ENCODE measurements around the gene UVRAG. TPM values are rescaled to one million over a fixed set of nuclear protein-coding genes. Genes with fewer than 3 reads are reported as not detected.
"Not testable (repeated sequence)": the region's sequence is repeated elsewhere in the genome, so short reads cannot be mapped to it uniquely, and the experiment has no call there.

Gene UVRAG
- total RNA-seq, 1 donor from 2014 or later = 20.2 TPM

DNA sequence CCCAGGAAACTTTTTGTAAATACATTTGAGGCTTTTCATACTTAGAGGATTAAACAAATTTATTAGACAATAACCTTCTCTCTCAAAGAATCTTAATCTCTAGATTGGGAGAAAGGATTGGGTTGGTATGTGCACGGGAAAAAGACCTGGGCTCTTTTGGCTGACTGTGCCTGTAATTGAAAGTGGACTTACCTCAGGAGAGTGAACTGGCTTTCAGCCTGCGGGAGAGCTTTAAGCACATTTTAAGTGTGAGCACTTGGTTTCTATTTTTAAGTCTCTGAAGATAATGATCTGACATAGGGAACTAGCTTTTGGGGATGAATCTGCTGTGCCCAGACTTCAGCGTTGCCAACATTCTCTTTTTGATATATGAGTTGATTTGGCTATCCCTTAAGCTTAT lies 35.8 kb downstream of the UVRAG start:
- H3K27me3 Mint-ChIP-seq (ENCODE audit: unreplicated experiment) = no peaks in the 10 kb centered on the region
- peaks cover 14% of the 10 kb centered on the region for H3K36me3 Mint-ChIP-seq (ENCODE audit: unreplicated experiment)
- peaks cover 3% of the 10 kb centered on the region for H3K4me1 Mint-ChIP-seq (ENCODE audit: unreplicated experiment)
- H3K27ac Mint-ChIP-seq (ENCODE audit: unreplicated experiment) = no peak overlapping the region
- no peak overlapping the region for H3K4me3 Mint-ChIP-seq (ENCODE audit: unreplicated experiment)
- no peak for TF ChIP-seq CTCF (IDR thresholded peaks at IDR 0.05)
- no peaks in the 10 kb centered on the region for H3K9me3 Mint-ChIP-seq (ENCODE audit: unreplicated experiment)
- no peak for DNase-seq (ENCODE audit: extremely low spot score, unreplicated experiment)

GRCh38 chr11:75851203-75851602 lies 36.2 kb downstream of the UVRAG start:
- peaks cover 12% of the 10 kb centered on the region for H3K36me3 Mint-ChIP-seq (ENCODE audit: unreplicated experiment)
- H3K4me3 Mint-ChIP-seq (ENCODE audit: unreplicated experiment) = no peak overlapping the region
- no peaks in the 10 kb centered on the region for H3K27me3 Mint-ChIP-seq (ENCODE audit: unreplicated experiment)
- H3K27ac Mint-ChIP-seq (ENCODE audit: unreplicated experiment) = no peak overlapping the region
- H3K9me3 Mint-ChIP-seq (ENCODE audit: unreplicated experiment) = no peaks in the 10 kb centered on the region
- DNase-seq (ENCODE audit: extremely low spot score, unreplicated experiment) = no peak
- peaks cover 3% of the 10 kb centered on the region for H3K4me1 Mint-ChIP-seq (ENCODE audit: unreplicated experiment)
- TF ChIP-seq CTCF (IDR thresholded peaks at IDR 0.05) = no peak

DNA sequence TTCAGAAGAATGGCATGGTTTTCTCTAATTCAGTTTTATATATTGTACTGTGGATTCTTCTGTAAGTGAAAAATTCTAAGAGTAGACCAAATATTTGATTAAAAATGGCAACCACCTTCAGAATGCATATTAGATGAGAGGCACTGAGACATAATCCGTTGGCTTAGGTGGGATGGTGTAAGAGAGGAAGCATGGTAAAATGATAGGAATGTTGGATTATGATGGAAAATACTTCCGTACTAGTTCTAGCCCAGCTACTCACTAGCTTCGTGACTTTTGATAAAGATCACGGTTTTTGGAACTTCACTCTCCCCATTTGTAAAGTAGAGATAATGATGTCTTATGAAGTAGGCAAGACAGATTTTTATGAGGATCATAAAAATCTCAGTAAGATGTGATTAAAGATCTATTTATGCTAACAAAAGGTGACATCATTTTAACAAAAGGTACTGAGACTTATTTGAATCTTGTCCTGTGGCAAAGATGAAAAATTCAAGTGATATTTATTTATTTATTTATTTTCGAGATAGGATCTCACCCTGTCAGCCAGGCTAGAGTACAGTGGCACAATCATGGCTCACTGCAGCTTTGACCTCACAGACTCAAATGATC lies 37.5 kb downstream of the UVRAG start:
- no peak for DNase-seq (ENCODE audit: extremely low spot score, unreplicated experiment)
- no peak overlapping the region for H3K4me3 Mint-ChIP-seq (ENCODE audit: unreplicated experiment)
- TF ChIP-seq CTCF (IDR thresholded peaks at IDR 0.05) = no peak
- H3K27me3 Mint-ChIP-seq (ENCODE audit: unreplicated experiment) = no peaks in the 10 kb centered on the region
- H3K9me3 Mint-ChIP-seq (ENCODE audit: unreplicated experiment) = no peaks in the 10 kb centered on the region
- H3K27ac Mint-ChIP-seq (ENCODE audit: unreplicated experiment) = no peak overlapping the region
- H3K36me3 Mint-ChIP-seq (ENCODE audit: unreplicated experiment) = peaks cover 16% of the 10 kb centered on the region
- peaks cover 6% of the 10 kb centered on the region for H3K4me1 Mint-ChIP-seq (ENCODE audit: unreplicated experiment)

- not testable (repeated sequence) for H3K9me3 Mint-ChIP-seq (ENCODE audit: unreplicated experiment); DNase-seq (ENCODE audit: extremely low spot score, unreplicated experiment); H3K27me3 Mint-ChIP-seq (ENCODE audit: unreplicated experiment); H3K27ac Mint-ChIP-seq (ENCODE audit: unreplicated experiment); H3K4me3 Mint-ChIP-seq (ENCODE audit: unreplicated experiment)
- Mint-ChIP-seq H3K36me3 (ENCODE audit: unreplicated experiment) (peaks cover 16% of the 10 kb centered on the region), H3K4me1 (ENCODE audit: unreplicated experiment) (peaks cover 15% of the 10 kb centered on the region)
These were observed 38.6 kb downstream of the UVRAG start for GRCh38 chr11:75853563-75853962.

DNA sequence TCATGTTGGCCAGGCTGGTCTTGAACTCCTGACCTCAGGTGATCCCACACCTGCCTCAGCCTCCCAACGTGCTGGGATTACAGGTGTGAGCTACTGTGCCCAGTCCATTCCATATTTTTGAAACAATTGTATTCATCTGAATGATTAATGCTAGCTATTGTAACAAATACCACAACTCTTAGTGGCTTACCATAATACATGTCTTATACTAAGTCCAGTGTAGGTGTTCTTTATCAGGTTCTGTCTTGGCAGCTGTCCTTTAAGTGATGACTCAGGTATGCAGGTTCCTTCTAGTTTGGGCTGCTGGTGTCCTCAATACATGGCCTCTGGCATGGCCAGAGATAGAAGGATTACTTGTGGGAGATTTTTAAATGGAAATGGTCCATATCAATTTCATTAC lies 39.0 kb downstream of the UVRAG start:
- no peaks in the 10 kb centered on the region for H3K27me3 Mint-ChIP-seq (ENCODE audit: unreplicated experiment)

More for the DNA sequence above, 39.0 kb downstream of the UVRAG start:
- Mint-ChIP-seq H3K27ac (ENCODE audit: unreplicated experiment) (no peak overlapping the region), H3K9me3 (ENCODE audit: unreplicated experiment) (no peaks in the 10 kb centered on the region), H3K4me3 (ENCODE audit: unreplicated experiment) (no peak overlapping the region), H3K4me1 (ENCODE audit: unreplicated experiment) (peaks cover 19% of the 10 kb centered on the region), H3K36me3 (ENCODE audit: unreplicated experiment) (peaks cover 16% of the 10 kb centered on the region)
- DNase-seq (ENCODE audit: extremely low spot score, unreplicated experiment) = no peak
- TF ChIP-seq CTCF (IDR thresholded peaks at IDR 0.05) = no peak

Data from osteocyte (in vitro differentiated cells).